NT2/D1 (cell line): Measurements from ENCODE around the gene GPR146.

Experiments used
- SUZ12 ChIP-seq: IDR thresholded peaks from 2 replicates; pipeline ENCODE4 v1.6.1; 2011; ENCODE audit not compliant: insufficient read length, insufficient read depth; ENCODE audit errors: extremely low read depth
- YY1 ChIP-seq: IDR thresholded peaks from 2 replicates; pipeline ENCODE4 v1.6.1; 2011; ENCODE audit not compliant: insufficient read length, insufficient read depth

DNA sequence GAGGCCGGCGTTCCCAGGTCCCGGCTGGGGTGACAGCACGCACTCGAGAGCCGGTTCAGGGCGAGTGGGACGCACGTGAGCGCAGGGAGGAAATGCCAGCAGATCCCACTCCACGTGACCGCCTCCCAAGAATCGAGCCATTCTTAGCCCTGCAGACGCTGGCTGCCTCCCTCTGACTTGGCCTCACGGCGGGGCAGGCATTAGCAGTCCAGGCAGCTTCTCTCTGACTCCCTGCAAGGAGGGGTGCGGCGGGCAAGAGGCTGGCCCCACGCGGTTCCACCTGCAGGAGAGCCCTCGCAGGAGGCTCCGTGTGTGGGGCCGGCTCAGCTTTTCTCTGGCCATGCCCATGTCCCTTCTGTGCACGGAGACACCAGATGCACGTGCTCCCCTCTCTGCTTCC lies 10.1 kb downstream of the GPR146 start:
- no peak for TF ChIP-seq SUZ12
- TF ChIP-seq YY1, result no peak
